Measurements from ENCODE around the gene OTOP1.
A peak's percentile ranks its signal among the peaks of the same experiment; 100 is the strongest.
"Not testable (repeated sequence)": the region's sequence is repeated elsewhere in the genome, so short reads cannot be mapped to it uniquely, and the experiment has no call there.

OTOP1 gene

GRCh38 chr4:4227510-4228355 is 1.0 kb upstream of the OTOP1 start:
- DNase-seq: no peak

- DNase-seq: peak in 2 of 3 experiments; percentile 6 to 18
Observed at GRCh38 chr4:4225915-4226605, 669 bp downstream of the OTOP1 start.

GRCh38 chr4:4217113-4217512 is 9.6 kb downstream of the OTOP1 start:
- DNase-seq: no peak

GRCh38 chr4:4216648-4217047 is 10.1 kb downstream of the OTOP1 start:
- no peak for DNase-seq

- not testable (repeated sequence) for DNase-seq
Observed at GRCh38 chr4:4213674-4214073, 13.1 kb downstream of the OTOP1 start.

GRCh38 chr4:4206204-4206603 is 20.5 kb downstream of the OTOP1 start:
- DNase-seq: no peak

- DNase-seq: no peak
Observed at GRCh38 chr4:4204401-4204745, 22.4 kb downstream of the OTOP1 start.

- no peak for DNase-seq
Observed at GRCh38 chr4:4203688-4204400, 22.9 kb downstream of the OTOP1 start.

GRCh38 chr4:4202510-4202909 is 24.2 kb downstream of the OTOP1 start:
- DNase-seq: no peak

GRCh38 chr4:4200624-4201023 is 26.1 kb downstream of the OTOP1 start:
- DNase-seq: no peak

- DNase-seq: no peak
Observed at GRCh38 chr4:4195354-4195753, 31.4 kb downstream of the OTOP1 start.

GRCh38 chr4:4188557-4188956 is 38.2 kb downstream of the OTOP1 start:
- DNase-seq: peak in 1 of 3 experiments; percentile 26

- no peak for DNase-seq
Observed at GRCh38 chr4:4185528-4185927, 41.2 kb downstream of the OTOP1 start.

- peak in 2 of 3 experiments; percentile 7 to 9 for DNase-seq
Observed at GRCh38 chr4:4182835-4183568, 43.7 kb downstream of the OTOP1 start.

GRCh38 chr4:4170596-4171150 is 56.1 kb downstream of the OTOP1 start:
- no peak for DNase-seq

- DNase-seq: not testable (repeated sequence)
Observed at GRCh38 chr4:4167981-4168780, 58.5 kb downstream of the OTOP1 start.

GRCh38 chr4:4166986-4167385 is 59.7 kb downstream of the OTOP1 start:
- not testable (repeated sequence) for DNase-seq

GRCh38 chr4:4165701-4166392 is 60.9 kb downstream of the OTOP1 start:
- DNase-seq: not testable (repeated sequence)

- not testable (repeated sequence) for DNase-seq
Observed at GRCh38 chr4:4164532-4165173, 62.1 kb downstream of the OTOP1 start.

GRCh38 chr4:4162186-4162585 is 64.5 kb downstream of the OTOP1 start:
- DNase-seq: not testable (repeated sequence)

Measured in NCI-H1417 (cell line).